NCI-H510A (cell line): ENCODE data around the gene CLCN1.

ENCODE experiments used
- DNase-seq: peaks from one replicate; lab custom pipeline; 2025; lab: John Stamatoyannopoulos, UW

Gene CLCN1

GRCh38 chr7:143397710-143398530, 82.0 kb downstream of the CLCN1 start:
- DNase-seq: no peak

GRCh38 chr7:143398616-143399015, 82.7 kb downstream of the CLCN1 start:
- no peak for DNase-seq

- no peak for DNase-seq
Observed at GRCh38 chr7:143399151-143399550, 83.2 kb downstream of the CLCN1 start.

GRCh38 chr7:143399642-143400041, 83.7 kb downstream of the CLCN1 start:
- DNase-seq: no peak

- no peak for DNase-seq
Observed at GRCh38 chr7:143401265-143401664, 85.4 kb downstream of the CLCN1 start.
